Activated T-cell treated with anti-CD3 and anti-CD28 coated beads for 1 hour (primary cell): Measurements from ENCODE around the gene NIP7.
A peak's percentile ranks its signal among the peaks of the same experiment; 100 is the strongest.
"Not testable (repeated sequence)": the region's sequence is repeated elsewhere in the genome, so short reads cannot be mapped to it uniquely, and the experiment has no call there.

ENCODE experiments used
- DNase-seq: peaks from one replicate; pipeline ENCODE4 v3.0.0-alpha.2; 2020; ENCODE audit warnings: low read depth

Gene NIP7

GRCh38 chr16:69339289-69340094, at the start of gene NIP7, which contains the start of gene COG8:
TSS of gene NIP7 (plus strand) at chr16:69339772. CDS start at chr16:69339830, 58 bp downstream.
TSS of gene COG8 (minus strand) at chr16:69339564. CDS start at chr16:69339552, 12 bp downstream.
- peak; percentile 83 for DNase-seq

DNA sequence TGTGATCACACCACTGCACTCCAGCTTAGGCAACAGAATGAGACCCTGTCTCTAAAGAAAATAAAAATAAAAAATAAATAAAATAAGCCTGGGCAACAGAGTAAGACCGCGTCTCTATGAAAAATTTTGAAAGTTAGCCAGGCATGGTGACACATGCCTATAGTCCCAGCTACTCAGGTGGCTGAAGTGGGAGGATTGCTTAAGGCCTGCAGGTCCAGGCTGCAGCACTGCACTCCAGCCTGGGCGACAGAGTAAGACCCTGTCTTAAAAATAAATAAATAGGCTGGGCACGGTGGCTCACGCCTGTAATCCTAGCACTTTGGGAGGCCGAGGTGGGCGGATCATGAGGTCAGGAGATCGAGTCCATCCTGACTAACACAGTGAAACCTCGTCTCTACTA, 47.9 kb upstream of the NIP7 start:
- DNase-seq, result not testable (repeated sequence)

GRCh38 chr16:69293401-69293800, 46.2 kb upstream of the NIP7 start:
- no peak for DNase-seq

- no peak for DNase-seq
Measured at GRCh38 chr16:69294051-69294450, 45.5 kb upstream of the NIP7 start.

- not testable (repeated sequence) for DNase-seq
Measured at GRCh38 chr16:69296771-69297170, 42.8 kb upstream of the NIP7 start.

- no peak for DNase-seq
Measured at GRCh38 chr16:69298261-69298660, 41.3 kb upstream of the NIP7 start.

GRCh38 chr16:69301187-69301586, 38.4 kb upstream of the NIP7 start:
- no peak for DNase-seq

- no peak for DNase-seq
Measured at GRCh38 chr16:69301861-69302260, 37.7 kb upstream of the NIP7 start.

- DNase-seq, result no peak
Measured at GRCh38 chr16:69302301-69302700, 37.3 kb upstream of the NIP7 start.

GRCh38 chr16:69306031-69306430, 33.5 kb upstream of the NIP7 start:
- no peak for DNase-seq

- DNase-seq, result no peak
Measured at GRCh38 chr16:69307091-69307490, 32.5 kb upstream of the NIP7 start.

DNA sequence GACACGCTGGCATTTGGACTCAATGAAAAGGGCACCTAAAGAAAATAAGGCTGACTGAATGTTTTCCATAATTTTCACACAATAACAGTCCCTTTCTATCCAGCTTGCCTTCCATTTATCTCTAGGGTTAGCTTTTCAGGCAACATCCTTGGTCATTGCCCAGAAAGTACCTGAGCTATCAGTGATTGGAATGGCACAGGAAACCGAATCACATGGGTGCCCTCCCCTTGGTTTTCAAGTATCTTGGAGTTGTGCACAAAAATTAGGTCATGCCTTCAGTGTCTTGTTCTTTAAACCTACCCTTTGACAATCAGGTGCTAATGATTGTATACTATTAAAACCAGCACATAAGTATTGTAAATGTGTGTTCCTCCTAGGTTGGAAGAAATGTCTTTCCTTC, 31.7 kb upstream of the NIP7 start:
- DNase-seq, result no peak

GRCh38 chr16:69309316-69309715, 30.3 kb upstream of the NIP7 start:
- no peak for DNase-seq

DNA sequence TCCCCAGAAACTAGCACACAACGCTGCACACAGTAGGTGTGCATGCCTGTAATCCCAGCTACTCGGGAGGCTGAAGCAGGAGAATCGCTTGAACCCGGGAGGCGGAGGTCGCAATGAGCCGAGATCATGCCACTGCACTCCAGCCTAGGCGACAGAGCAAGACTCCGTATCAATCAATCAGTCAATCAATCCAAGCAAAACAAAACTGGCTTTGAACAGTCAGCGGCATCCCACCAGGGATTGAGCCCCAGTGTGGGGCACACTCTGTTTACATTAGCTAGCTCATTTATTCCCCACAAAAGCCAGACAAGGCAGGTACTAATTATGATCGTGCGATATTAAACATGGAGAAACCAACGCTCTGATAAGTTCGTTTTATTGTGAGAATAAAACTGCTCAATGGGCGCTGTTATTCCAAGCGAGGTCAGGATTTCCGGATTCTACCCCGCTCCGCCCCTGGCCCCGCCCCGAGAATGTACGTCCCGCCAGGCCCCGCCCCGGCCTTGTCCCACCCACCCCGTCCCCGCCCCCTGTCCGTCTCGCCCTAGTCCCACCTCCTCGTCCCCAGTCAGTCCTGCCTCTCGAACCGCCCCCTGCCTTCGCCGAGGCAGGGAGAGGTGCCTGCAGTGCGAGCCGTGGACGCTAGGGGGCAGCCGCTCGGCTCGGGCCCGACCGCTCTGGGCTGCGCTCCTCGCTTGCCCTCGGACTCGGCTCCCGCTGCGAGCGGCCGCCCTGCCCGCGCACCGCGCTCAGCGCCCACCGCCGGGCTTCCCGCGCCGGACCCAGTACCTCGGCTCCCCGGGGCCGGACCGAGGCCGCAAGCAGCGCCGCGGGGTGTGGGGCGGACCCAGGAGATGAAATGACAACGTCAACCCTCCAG, 28.7 kb upstream of the NIP7 start, which contains the start of gene VPS4A:
Gene VPS4A, plus strand, starts transcription at position 698 of the 880 bp plus-strand sequence. Its CDS starts 162 bp downstream, at position 860.
- DNase-seq, result peak; percentile 97

DNA sequence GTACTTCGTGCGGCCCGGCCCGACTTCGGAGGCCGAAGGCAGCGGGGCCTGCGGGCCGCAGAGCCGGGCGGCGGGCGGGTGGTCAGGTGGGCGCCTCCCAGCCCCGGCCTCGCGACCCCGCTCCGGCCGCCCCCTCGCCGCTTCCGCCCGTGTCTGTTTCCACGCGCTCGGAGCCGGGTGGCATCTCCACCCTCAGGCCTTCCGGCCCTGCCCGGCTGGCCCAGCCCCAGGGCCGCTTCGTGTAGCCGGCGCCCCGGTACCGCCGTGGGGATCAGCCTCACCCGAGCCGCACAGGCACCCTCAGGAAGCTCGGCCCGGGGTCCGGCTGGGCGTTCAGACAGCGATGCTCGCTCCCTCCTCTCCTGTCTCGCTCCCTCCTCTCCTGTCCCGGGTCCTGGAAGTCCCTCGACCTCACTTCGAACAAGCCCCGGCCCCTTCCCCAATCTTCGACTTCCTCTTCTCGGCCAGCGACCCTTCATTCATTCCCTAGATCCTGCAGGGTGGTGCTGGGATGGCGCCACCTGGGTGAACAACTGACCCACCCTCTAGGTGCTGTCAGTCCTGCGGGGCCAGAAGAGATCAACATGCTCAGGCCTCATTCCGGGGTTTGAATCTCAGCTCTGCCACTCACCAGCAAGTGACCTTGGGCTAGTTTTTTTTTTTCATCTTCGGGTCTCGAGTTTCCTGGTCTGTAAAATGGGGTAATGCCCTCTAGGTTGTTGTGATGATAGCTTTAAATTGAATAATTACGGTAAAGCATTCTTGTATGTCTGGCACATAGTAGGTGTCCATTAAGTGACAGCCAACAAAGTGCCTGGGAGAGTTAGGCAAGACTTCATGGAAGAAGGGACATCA, 27.8 kb upstream of the NIP7 start:
- DNase-seq, result peak; percentile 23

DNA sequence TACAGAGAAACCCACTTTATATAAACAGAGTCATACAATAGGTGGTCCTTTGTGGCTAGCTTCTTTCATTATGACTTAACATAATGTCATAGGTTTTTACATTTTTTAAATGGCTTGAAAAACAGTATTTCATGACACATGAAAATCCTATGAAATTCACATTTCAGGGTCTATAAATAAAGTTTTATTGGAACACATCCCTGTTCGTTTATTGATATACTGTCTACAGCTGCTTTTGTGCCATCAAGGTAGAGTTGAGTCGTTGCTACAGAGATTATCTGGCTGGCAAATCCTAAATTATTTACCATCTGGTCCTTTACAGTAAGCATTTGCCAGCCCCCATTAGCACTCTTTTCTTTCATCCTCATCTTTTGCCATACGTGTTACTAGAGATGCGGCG, 26.1 kb upstream of the NIP7 start:
- DNase-seq, result no peak

DNA sequence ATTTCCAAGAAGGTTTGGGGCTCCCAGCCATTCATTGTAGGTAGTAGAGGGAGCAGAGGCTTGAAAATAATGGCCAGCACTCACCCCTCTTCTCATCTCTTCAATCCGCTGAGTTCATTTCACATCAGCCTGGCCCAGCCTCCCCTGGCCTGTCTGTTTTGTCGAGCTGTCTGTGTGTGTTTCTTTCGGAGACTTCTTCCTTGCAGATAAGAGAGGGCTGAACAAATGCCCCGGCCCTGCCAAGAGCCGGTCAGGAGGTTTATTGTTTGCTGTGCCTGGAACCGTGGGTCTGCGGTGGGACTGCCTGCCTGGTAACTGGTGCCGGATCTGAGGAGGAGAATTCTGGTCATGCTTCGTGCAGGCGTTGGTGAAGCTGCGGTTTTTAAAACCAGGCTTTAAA, 25.0 kb upstream of the NIP7 start:
- no peak for DNase-seq

- DNase-seq, result no peak
Measured at GRCh38 chr16:69315486-69316311, 23.9 kb upstream of the NIP7 start.

GRCh38 chr16:69316595-69317034, 23.0 kb upstream of the NIP7 start:
- no peak for DNase-seq

DNA sequence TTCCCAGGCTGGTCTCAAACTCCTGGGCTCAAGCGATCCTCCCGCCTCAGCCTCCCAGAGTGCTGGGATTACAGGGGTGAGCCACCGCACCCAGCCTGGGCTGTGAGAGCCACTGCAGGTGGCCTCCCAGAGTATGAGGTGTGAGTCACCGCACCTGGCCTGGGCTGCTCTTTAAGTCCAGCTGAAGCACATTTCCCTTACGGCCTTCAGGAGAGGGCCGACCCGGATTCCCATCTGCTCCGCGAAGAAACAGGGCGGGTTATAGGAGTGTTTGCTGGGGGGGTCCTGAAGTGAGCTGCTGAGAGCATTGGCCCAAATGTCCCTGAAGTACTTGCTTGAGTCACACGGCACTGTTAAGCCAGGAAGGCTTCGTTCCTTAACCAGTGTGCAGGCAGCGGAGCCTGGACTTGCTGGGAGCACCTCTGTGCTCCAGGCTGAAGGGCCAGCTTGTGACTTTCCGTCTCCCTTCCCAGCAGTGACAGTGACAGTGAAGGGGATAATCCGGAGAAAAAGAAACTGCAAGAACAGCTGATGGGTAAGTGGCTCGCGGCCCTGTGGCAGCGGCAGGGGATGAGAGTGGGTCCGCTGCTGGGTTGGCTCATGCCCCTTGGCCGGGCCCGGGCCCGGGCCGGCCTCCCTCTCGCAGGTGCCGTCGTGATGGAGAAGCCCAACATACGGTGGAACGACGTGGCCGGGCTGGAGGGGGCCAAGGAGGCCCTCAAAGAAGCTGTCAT, 21.2 kb upstream of the NIP7 start:
- DNase-seq, result no peak
